HG03103 (cell line): ENCODE data around the gene SELPLG.
"Not testable (repeated sequence)": the region's sequence is repeated elsewhere in the genome, so short reads cannot be mapped to it uniquely, and the experiment has no call there.

Experiments
- ATAC-seq: cut with Tn5 transposase; IDR thresholded peaks from one replicate; pipeline ENCODE4 v1.9.1; 2021; ENCODE audit warnings: low read depth; ENCODE audit not compliant: unreplicated experiment

SELPLG gene

GRCh38 chr12:108657130-108657745 lies 23.5 kb upstream of the SELPLG start:
- ATAC-seq = no peak

- not testable (repeated sequence) for ATAC-seq
Measured at GRCh38 chr12:108656247-108656646, 22.6 kb upstream of the SELPLG start.

- not testable (repeated sequence) for ATAC-seq
Measured at GRCh38 chr12:108655812-108656175, 22.1 kb upstream of the SELPLG start.

- ATAC-seq = not testable (repeated sequence)
Measured at GRCh38 chr12:108654622-108655021, 20.9 kb upstream of the SELPLG start.

- no peak for ATAC-seq
Measured at GRCh38 chr12:108653922-108654321, 20.2 kb upstream of the SELPLG start.

DNA sequence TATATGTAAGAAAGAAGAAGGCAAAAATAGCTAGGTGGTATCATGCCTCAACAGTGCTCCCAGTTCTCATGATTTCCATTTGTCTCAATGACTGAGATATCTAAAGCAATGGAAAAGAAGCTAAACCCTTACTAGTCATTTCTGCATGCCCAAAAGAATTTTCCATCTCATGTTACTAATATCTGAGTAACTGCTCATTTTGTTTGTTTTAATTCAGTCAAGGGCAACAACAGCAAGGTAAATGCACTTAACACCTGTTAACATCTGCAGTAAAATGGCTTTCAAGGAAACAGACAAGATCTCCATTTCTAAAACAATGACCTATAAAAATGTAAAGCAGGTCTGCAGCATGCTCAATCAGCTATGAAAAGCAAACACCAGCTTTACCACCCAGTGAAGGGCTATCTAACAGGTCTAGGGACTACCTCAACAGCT lies 19.4 kb upstream of the SELPLG start:
- ATAC-seq = no peak

DNA sequence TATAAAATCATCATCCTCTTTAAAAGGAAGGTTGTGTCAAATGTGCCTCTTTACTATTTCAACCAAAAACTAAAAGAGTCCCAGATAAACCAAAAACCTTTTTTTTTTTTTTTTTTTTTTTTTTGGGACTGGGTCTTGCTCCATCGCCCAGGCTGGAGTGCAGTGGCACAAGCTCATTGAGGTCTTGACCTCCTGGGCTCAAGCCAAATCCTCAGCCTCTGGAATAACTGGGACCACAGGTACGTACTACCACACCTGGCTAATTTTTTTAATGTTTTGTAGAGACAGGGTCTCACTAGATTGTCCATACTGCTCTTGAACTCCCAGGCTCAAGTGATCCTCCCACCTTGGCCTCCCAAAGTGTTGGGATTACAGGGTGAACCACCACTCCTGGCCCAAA lies 16.4 kb upstream of the SELPLG start:
- no peak for ATAC-seq

DNA sequence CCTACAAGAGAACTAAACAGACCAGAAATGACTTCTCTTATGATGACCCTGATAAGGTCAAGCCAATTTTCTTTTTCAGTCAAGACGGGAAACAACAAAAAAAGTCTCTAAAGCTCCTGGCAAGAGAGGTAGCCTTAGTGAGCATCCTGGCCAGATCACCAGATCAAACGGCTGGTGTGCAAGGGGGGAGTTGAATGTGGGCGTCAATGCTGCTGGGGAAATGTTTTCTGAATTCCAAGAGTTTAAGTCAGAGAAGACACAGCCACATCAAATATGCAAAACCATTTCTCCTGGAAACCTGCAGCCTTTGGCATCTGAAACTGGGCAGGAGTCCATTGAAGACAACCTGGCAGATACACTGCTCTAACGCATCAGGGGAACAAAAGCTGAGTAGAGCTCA lies 16.0 kb upstream of the SELPLG start:
- no peak for ATAC-seq

DNA sequence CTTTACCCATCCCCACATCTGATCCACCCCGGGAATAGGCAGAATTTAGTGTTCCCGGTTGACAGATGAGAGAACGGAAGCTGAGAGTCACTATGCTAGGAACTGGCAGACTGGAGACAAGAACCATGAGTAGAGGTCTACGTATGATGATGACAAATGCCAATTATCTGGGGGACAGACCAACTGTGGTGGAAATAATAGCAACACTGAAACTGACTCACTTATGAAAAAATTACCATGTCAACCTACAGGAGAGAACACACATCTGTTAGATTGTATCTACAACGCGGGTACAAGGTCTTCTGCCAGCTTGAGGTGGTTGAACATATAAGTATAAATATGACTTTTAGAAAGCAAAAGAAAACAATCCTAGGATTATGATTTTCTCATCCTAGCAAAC lies 15.4 kb upstream of the SELPLG start:
- ATAC-seq = no peak

- no peak for ATAC-seq
Measured at GRCh38 chr12:108648371-108648770, 14.7 kb upstream of the SELPLG start.

- ATAC-seq = no peak
Measured at GRCh38 chr12:108647585-108648287, 14.0 kb upstream of the SELPLG start.

GRCh38 chr12:108646600-108647579 lies 13.2 kb upstream of the SELPLG start:
- no peak for ATAC-seq

DNA sequence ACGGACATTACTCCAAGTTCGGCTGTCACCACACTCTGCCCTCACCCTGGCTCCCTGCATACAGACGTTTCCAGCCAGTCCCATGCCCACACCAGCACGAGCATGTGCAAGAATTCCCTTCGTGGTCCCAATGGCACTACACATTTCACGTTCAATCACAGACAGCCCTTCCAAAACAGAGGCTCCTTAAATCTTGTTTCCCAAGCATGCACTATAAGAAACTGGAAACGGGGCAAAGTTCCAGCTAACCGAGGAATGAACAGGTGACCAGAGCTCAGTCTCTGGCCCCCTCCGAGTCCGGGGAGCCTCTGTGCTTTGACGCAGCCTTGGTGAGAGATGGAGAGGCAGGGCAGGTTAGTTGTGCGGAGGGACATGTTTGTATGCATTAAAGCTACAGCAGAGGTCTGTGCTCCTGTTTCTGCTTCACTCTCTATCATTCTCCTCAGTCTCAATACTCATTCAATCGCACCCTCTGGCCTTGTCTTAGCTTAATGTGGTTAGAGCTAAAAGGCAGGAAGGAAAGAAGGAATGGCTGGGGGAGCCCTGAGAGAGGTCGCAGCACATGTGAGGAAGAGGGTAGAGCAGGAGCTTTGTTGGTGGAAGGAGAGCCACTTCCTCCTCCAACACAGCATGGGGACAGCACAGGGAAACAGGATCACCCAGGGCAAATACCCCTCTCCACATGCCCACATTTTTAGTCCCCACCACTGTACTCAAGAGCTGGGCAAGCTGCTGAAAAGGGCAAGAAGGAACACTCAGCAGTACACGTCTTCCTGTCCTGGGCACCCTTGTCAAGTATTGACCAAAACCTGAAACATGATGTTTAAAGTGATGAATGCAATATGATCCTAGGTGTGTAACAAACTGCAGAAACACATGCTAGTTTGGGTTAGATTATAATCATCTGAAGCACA lies 12.2 kb upstream of the SELPLG start:
- no peak for ATAC-seq

DNA sequence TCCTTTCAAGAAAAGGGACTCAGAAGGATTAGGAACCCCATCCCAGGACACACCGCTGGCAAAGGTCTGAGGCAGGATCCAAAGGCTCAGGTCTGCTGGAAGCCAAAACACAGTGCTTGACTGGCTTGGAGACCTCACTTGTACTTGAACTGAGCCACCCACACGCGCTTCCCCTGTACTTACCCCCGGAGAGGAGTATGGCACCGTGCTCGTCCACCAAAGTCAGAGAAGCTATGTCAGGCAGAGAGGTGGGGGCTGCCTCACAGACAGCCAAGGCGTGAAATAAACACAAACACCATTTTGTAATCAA lies 11.1 kb upstream of the SELPLG start:
- no peak for ATAC-seq

DNA sequence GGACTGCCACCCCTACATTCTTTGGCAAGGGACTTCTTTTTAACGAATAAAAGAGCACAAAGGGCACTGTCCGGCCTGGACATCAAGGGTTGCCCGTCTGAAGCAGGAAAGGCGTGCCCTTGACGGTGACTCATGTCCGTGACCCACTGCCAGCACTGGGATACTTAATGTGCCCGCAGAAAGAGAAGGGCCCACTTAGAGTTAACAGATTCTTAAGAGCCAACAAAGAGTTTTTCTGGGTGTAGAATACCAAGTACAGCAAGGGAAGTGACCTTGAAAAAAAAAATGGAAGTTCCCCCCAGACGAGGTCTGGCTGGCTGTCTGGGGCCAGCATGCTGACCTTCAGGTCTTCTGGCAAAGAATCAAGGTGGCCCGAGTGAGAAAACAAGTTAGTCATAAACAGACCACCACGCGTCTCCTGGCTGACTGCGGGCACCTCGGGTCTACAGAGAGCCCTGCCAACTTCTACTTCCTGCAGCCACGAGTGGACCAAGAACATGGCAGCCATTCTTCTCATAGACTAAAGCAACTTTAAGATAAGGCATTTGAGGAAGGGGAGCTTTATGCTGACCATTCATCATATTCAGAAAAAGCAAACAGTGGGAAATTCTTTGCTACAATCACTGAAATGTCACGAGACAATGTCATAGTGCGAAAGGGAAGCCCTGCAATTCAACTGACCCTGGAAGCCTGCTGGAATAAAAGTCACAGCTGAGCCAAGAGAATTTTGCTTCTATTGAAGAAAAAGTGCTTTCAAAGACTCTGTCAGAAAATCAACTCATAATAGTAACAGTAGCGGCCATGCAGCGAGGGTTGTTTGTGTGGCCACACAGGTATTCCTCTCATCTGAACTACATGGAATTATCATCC lies 10.5 kb upstream of the SELPLG start:
- no peak for ATAC-seq

- no peak for ATAC-seq
Measured at GRCh38 chr12:108642899-108643654, 9.4 kb upstream of the SELPLG start.

DNA sequence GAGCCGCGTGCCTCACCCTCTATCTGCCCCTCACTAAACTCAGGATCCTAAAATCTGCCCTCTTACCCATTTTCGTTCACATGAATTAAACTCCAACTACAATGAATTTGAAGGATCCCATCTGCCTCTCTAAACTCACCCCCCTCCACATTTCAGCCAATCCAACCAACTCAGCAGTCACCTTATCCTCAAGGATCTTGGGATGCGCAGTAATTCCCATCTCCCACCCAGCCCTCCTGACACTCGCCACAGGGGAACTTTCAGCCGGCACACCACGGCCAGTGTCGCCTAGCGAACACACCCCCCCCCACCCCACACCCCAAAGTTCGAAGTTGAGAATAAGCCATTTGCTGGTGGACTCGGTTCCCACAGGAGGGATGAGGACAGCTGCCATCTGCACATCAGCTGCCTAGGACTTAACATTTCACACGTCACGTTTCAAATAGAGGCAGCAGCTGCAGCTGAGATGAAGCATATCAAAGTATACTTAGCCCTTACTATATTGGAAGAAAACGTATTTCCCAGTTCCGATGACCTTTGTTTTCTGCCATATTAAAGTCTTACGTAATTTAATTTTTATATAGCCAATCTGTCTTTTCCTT lies 8.7 kb upstream of the SELPLG start:
- no peak for ATAC-seq
